ENCODE measurements around the gene SPINDOC. TPM values are rescaled to one million over a fixed set of nuclear protein-coding genes. Genes with fewer than 3 reads are reported as not detected.

The SPINDOC gene
- total RNA-seq, 1 donor from 2014 or later: 48.3 TPM

GRCh38 chr11:63874511-63874910 is 61.3 kb downstream of the SPINDOC start:
- TF ChIP-seq EZH2 (IDR thresholded peaks at IDR 0.05; ENCODE audit: insufficient read depth, low read length) (no peak), CTCF (IDR thresholded peaks at IDR 0.05; ENCODE audit: insufficient read depth, low read depth, low read length) (no peak)
- Histone ChIP-seq H3K4me1 (ENCODE audit: insufficient read depth, low read length) (peaks cover 21% of the 10 kb centered on the region), H3K79me2 (ENCODE audit: insufficient read depth, low read length) (peaks cover 89% of the 10 kb centered on the region), H4K20me1 (ENCODE audit: insufficient read depth, low read length) (peaks cover 98% of the 10 kb centered on the region), H3K4me2 (ENCODE audit: low read length) (no peak overlapping the region), H3K9ac (ENCODE audit: low read length) (no peak overlapping the region), H3K36me3 (ENCODE audit: insufficient read depth, low read length) (no peaks in the 10 kb centered on the region), H2AFZ (ENCODE audit: low read depth, low read length) (no peak overlapping the region), H3K9me3 (ENCODE audit: insufficient read depth, low read depth, low read length) (no peaks in the 10 kb centered on the region), H3K4me3 (ENCODE audit: insufficient read depth, low read depth, low read length) (no peak overlapping the region), H3K27ac (ENCODE audit: low read depth, low read length) (no peak overlapping the region), H3K27me3 (ENCODE audit: insufficient read depth, low read length) (no peaks in the 10 kb centered on the region)
- FAIRE-seq (no peak), DNase-seq (ENCODE audit: low read depth) (no peak)
- peaks cover 8% of the 10 kb centered on the region for H3K36me3 Mint-ChIP-seq (ENCODE audit: low read depth, unreplicated experiment)
- no peaks in the 10 kb centered on the region for H3K9me3 Mint-ChIP-seq (ENCODE audit: unreplicated experiment)
- no peaks in the 10 kb centered on the region for H3K27me3 Mint-ChIP-seq (ENCODE audit: low read depth, unreplicated experiment)
- H3K4me3 Mint-ChIP-seq (ENCODE audit: unreplicated experiment): no peak overlapping the region
- peaks cover 33% of the 10 kb centered on the region for H3K4me1 Mint-ChIP-seq (ENCODE audit: low read depth, unreplicated experiment)
- H3K27ac Mint-ChIP-seq (ENCODE audit: unreplicated experiment): no peak overlapping the region

- no peaks in the 10 kb centered on the region for H3K9me3 Mint-ChIP-seq (ENCODE audit: unreplicated experiment)
- DNase-seq (ENCODE audit: low read depth) (no peak), FAIRE-seq (no peak)
- no peaks in the 10 kb centered on the region for H3K9me3 ChIP-seq (ENCODE audit: insufficient read depth, low read depth, low read length)
- no peaks in the 10 kb centered on the region for H3K36me3 ChIP-seq (ENCODE audit: insufficient read depth, low read length)
- H3K4me1 Mint-ChIP-seq (ENCODE audit: low read depth, unreplicated experiment): peaks cover 39% of the 10 kb centered on the region
- H3K36me3 Mint-ChIP-seq (ENCODE audit: low read depth, unreplicated experiment): peaks cover 7% of the 10 kb centered on the region
- H2AFZ ChIP-seq (ENCODE audit: low read depth, low read length): no peak overlapping the region
- TF ChIP-seq EZH2 (IDR thresholded peaks at IDR 0.05; ENCODE audit: insufficient read depth, low read length): no peak
- TF ChIP-seq CTCF (IDR thresholded peaks at IDR 0.05; ENCODE audit: insufficient read depth, low read depth, low read length): no peak
- no peak overlapping the region for H3K4me2 ChIP-seq (ENCODE audit: low read length)
- H3K27ac Mint-ChIP-seq (ENCODE audit: unreplicated experiment): no peak overlapping the region
- H3K79me2 ChIP-seq (ENCODE audit: insufficient read depth, low read length): peaks cover 85% of the 10 kb centered on the region
- H3K4me3 Mint-ChIP-seq (ENCODE audit: unreplicated experiment): no peak overlapping the region
- no peaks in the 10 kb centered on the region for H3K27me3 ChIP-seq (ENCODE audit: insufficient read depth, low read length)
- H3K4me1 ChIP-seq (ENCODE audit: insufficient read depth, low read length): peaks cover 27% of the 10 kb centered on the region
- no peak overlapping the region for H3K9ac ChIP-seq (ENCODE audit: low read length)
- H4K20me1 ChIP-seq (ENCODE audit: insufficient read depth, low read length): peaks cover 98% of the 10 kb centered on the region
- H3K27me3 Mint-ChIP-seq (ENCODE audit: low read depth, unreplicated experiment): no peaks in the 10 kb centered on the region
- no peak overlapping the region for H3K27ac ChIP-seq (ENCODE audit: low read depth, low read length)
- no peak overlapping the region for H3K4me3 ChIP-seq (ENCODE audit: insufficient read depth, low read depth, low read length)
Measured at GRCh38 chr11:63875506-63876065, 62.3 kb downstream of the SPINDOC start.

- peaks cover 98% of the 10 kb centered on the region for H4K20me1 ChIP-seq (ENCODE audit: insufficient read depth, low read length)
Measured at GRCh38 chr11:63876616-63877015, 63.4 kb downstream of the SPINDOC start.

More at GRCh38 chr11:63876616-63877015, 63.4 kb downstream of the SPINDOC start:
- TF ChIP-seq EZH2 (IDR thresholded peaks at IDR 0.05; ENCODE audit: insufficient read depth, low read length) (no peak), CTCF (IDR thresholded peaks at IDR 0.05; ENCODE audit: insufficient read depth, low read depth, low read length) (no peak)
- Mint-ChIP-seq H3K36me3 (ENCODE audit: low read depth, unreplicated experiment) (peaks cover 5% of the 10 kb centered on the region), H3K27ac (ENCODE audit: unreplicated experiment) (no peak overlapping the region), H3K4me3 (ENCODE audit: unreplicated experiment) (no peak overlapping the region), H3K4me1 (ENCODE audit: low read depth, unreplicated experiment) (peaks cover 36% of the 10 kb centered on the region), H3K27me3 (ENCODE audit: low read depth, unreplicated experiment) (no peaks in the 10 kb centered on the region), H3K9me3 (ENCODE audit: unreplicated experiment) (no peaks in the 10 kb centered on the region)
- Histone ChIP-seq H3K4me2 (ENCODE audit: low read length) (no peak overlapping the region), H3K9ac (ENCODE audit: low read length) (no peak overlapping the region), H3K36me3 (ENCODE audit: insufficient read depth, low read length) (no peaks in the 10 kb centered on the region), H3K79me2 (ENCODE audit: insufficient read depth, low read length) (peaks cover 86% of the 10 kb centered on the region), H3K9me3 (ENCODE audit: insufficient read depth, low read depth, low read length) (no peaks in the 10 kb centered on the region), H2AFZ (ENCODE audit: low read depth, low read length) (no peak overlapping the region), H3K27me3 (ENCODE audit: insufficient read depth, low read length) (no peaks in the 10 kb centered on the region), H3K4me3 (ENCODE audit: insufficient read depth, low read depth, low read length) (no peak overlapping the region), H3K4me1 (ENCODE audit: insufficient read depth, low read length) (peaks cover 26% of the 10 kb centered on the region), H3K27ac (ENCODE audit: low read depth, low read length) (no peak overlapping the region)
- no peak for FAIRE-seq
- no peak for DNase-seq (ENCODE audit: low read depth)
